Calu3 (cell line): ENCODE measurements around the gene DGKD. TPM values are rescaled to one million over a fixed set of nuclear protein-coding genes. Genes with fewer than 3 reads are reported as not detected.

Source experiments
- BruUV-seq: library from RNA; stranded (reverse); fragments of 400-500 nt; replicated peaks from 2 replicates; lab custom pipeline; 2021; lab: Mats Ljungman, UMichigan
- CTCF ChIA-PET: fragments of 300-600 bp; sonication (Branson Sonifier 250); formaldehyde crosslinking; loops from one replicate; lab custom pipeline; 2022; ENCODE audit warnings: antibody characterized with exemption; lab: Charles Lee
- DNase-seq: peaks from one replicate; pipeline ENCODE4 v3.0.0; 2022
- H3K27ac Mint-ChIP-seq: one replicate; pipeline ENCODE4 v1.8.0; 2022; ENCODE audit warnings: mixed read lengths; ENCODE audit not compliant: unreplicated experiment
- H3K27me3 Mint-ChIP-seq: one replicate; pipeline ENCODE4 v1.8.0; 2022; ENCODE audit warnings: mixed read lengths; ENCODE audit not compliant: unreplicated experiment
- H3K36me3 Mint-ChIP-seq: one replicate; pipeline ENCODE4 v1.8.0; 2022; ENCODE audit warnings: mild to moderate bottlenecking, moderate library complexity, mixed read lengths; ENCODE audit not compliant: insufficient read depth, unreplicated experiment
- H3K4me1 Mint-ChIP-seq: one replicate; pipeline ENCODE4 v1.8.0; 2022; ENCODE audit warnings: mild to moderate bottlenecking, low read depth, mixed read lengths; ENCODE audit not compliant: unreplicated experiment
- H3K4me3 Mint-ChIP-seq: one replicate; pipeline ENCODE4 v1.8.0; 2022; ENCODE audit warnings: mild to moderate bottlenecking, low read depth, moderate library complexity, mixed read lengths; ENCODE audit not compliant: unreplicated experiment
- H3K9me3 Mint-ChIP-seq: one replicate; pipeline ENCODE4 v1.8.0; 2022; ENCODE audit warnings: low read depth, mixed read lengths; ENCODE audit not compliant: unreplicated experiment
- intact Hi-C: fragments of 100-400 bp; cut with micrococcal nuclease; formaldehyde crosslinking; loops from one replicate; pipeline ENCODE4 v1.10.0; 2022; ENCODE audit not compliant: unreplicated experiment
- total RNA-seq: library from RNA; stranded (reverse); gene quantifications from 2 replicates; pipeline ENCODE4 v1.2.3, GENCODE V29; 2022
- TF ChIP-seq, protein P1 (sequence below): fragments of 200-600 bp; IDR thresholded peaks from one replicate; pipeline ENCODE4 v1.8.0; 2022; ENCODE audit warnings: antibody characterized with exemption; ENCODE audit not compliant: unreplicated experiment

The DGKD gene
- total RNA-seq, 1 experiment from 2014 or later = 26.5 TPM

DNA sequence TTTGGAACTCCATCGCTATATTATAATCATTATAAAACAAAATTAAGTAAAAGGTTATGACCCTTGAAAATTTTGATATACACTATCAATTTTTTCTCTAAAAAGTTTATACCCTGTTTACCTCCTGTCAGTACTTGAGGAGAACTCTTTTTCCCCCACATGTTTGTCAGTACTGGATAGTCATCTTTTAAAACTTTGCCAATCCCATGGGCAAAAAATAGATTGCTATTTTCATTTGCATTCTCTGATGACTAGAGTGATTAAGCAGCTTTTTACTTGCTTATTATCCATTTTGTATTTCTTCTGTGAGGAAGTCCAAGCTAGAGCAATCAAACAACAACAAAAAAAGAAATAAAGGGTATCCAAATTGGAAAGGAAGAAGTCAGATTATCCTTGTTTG lies 76.4 kb downstream of the DGKD start:
- no peak for DNase-seq
- H3K27me3 Mint-ChIP-seq = no peaks in the 10 kb centered on the region
- CTCF ChIA-PET = no interaction called here
- BruUV-seq = no TSS peak
- TF ChIP-seq, protein P1, sequence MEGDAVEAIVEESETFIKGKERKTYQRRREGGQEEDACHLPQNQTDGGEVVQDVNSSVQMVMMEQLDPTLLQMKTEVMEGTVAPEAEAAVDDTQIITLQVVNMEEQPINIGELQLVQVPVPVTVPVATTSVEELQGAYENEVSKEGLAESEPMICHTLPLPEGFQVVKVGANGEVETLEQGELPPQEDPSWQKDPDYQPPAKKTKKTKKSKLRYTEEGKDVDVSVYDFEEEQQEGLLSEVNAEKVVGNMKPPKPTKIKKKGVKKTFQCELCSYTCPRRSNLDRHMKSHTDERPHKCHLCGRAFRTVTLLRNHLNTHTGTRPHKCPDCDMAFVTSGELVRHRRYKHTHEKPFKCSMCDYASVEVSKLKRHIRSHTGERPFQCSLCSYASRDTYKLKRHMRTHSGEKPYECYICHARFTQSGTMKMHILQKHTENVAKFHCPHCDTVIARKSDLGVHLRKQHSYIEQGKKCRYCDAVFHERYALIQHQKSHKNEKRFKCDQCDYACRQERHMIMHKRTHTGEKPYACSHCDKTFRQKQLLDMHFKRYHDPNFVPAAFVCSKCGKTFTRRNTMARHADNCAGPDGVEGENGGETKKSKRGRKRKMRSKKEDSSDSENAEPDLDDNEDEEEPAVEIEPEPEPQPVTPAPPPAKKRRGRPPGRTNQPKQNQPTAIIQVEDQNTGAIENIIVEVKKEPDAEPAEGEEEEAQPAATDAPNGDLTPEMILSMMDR = no peak
- intact Hi-C loops = no loop called here
- no peak overlapping the region for H3K27ac Mint-ChIP-seq
- H3K9me3 Mint-ChIP-seq = peaks cover 8% of the 10 kb centered on the region
- H3K4me1 Mint-ChIP-seq = peaks cover 21% of the 10 kb centered on the region
- H3K4me3 Mint-ChIP-seq = no peak overlapping the region
- H3K36me3 Mint-ChIP-seq = peaks cover 13% of the 10 kb centered on the region

DNA sequence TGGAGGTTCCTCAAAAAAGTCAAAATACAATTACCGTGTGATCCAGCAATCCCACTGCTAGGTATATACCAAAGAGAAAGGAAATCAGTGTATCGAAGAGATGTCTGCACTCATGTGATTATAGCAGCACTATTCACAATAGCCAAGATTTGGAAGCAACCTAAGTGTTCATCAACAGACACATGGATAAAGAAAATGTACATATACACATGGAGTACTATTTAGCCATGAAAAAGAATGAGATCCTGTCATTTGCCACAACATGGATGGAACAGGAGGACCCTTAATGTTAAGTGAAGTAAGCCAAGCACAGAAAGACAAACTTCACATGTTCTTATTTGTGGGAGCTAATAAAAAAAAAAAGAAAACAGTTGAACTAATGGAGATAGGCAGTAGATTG lies 78.7 kb downstream of the DGKD start:
- Mint-ChIP-seq H3K4me1 (peaks cover 10% of the 10 kb centered on the region), H3K36me3 (peaks cover 2% of the 10 kb centered on the region), H3K4me3 (no peak overlapping the region), H3K9me3 (no peaks in the 10 kb centered on the region), H3K27me3 (no peaks in the 10 kb centered on the region), H3K27ac (no peak overlapping the region)
- no peak for DNase-seq
- intact Hi-C loops = no loop called here
- TF ChIP-seq, protein P1 = no peak
- no TSS peak for BruUV-seq
- CTCF ChIA-PET = interaction anchor here (0.9 kb wide), 1 partner anchor 426 kb away, joined by 3 read pairs; no protein-coding TSS in a partner anchor

DNA sequence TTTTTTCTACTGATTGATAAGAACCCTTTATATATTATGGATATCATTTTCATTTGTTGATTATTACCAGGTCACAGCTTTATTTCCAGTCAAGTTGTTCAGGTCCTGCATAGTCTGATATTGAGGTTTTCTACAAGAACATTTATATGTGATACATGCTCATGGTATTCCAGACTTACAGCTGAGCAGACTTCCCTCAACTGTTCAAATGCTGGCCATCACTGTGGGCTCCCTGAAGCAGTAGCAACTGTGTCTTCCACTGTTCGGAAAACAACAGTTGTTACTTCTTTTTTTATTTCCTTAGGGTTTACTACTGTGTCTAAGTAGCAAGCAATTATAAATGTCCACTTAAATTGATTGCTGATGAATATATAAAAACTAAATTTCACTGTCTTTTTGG lies 79.5 kb downstream of the DGKD start:
- no peaks in the 10 kb centered on the region for H3K27me3 Mint-ChIP-seq
- no peaks in the 10 kb centered on the region for H3K36me3 Mint-ChIP-seq
- CTCF ChIA-PET = no interaction called here

DNA sequence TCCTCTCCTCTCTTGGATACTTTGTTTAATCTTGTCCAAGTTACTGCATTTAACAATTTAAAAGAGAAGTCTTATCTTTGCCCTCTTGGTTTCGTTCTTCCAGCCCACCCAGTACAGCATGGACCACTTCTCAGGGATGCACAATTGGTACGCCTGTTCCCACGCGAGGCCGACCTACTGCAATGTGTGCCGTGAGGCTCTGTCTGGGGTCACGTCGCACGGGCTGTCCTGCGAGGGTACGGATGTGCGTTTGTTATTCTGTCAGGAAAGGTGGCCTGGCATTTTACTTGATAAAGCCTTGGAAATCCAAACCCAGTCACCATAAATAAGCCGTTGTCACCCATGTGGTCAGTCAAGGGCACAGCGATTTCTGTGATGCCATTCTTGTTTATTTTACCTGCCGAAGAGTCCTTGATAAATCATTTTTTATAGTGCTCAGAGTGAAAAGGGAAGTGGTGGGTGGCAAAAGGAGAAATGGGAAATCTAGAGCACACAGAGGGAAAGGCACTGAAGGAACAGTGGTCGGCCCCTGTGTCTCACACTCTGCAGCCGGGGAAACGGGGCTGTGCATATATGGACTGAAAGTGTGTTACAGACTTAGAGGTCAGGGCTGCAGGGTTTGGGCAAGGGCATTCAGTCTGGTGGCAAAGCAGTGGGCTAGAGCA lies 80.5 kb downstream of the DGKD start:
- H3K9me3 Mint-ChIP-seq = no peaks in the 10 kb centered on the region
- TF ChIP-seq, protein P1 = no peak
- H3K36me3 Mint-ChIP-seq = no peaks in the 10 kb centered on the region
- CTCF ChIA-PET = no interaction called here
- no peak overlapping the region for H3K27ac Mint-ChIP-seq
- no peak overlapping the region for H3K4me3 Mint-ChIP-seq
- intact Hi-C loops = no loop called here
- no TSS peak for BruUV-seq
- H3K4me1 Mint-ChIP-seq = peaks cover 8% of the 10 kb centered on the region
- DNase-seq = no peak
- no peaks in the 10 kb centered on the region for H3K27me3 Mint-ChIP-seq

More for the DNA sequence above, 79.5 kb downstream of the DGKD start:
- Mint-ChIP-seq H3K4me3 (no peak overlapping the region), H3K27ac (no peak overlapping the region), H3K4me1 (peaks cover 10% of the 10 kb centered on the region), H3K9me3 (no peaks in the 10 kb centered on the region)
- intact Hi-C loops = no loop called here
- TF ChIP-seq, protein P1 = no peak
- no TSS peak for BruUV-seq
- no peak for DNase-seq
